GM21723 (cell line): ENCODE measurements around the gene DNAJC18.
"Not testable (repeated sequence)": the region's sequence is repeated elsewhere in the genome, so short reads cannot be mapped to it uniquely, and the experiment has no call there.

ENCODE experiments used
- ATAC-seq: cut with Tn5 transposase; IDR thresholded peaks from one replicate; pipeline ENCODE4 v1.9.1; 2021; ENCODE audit warnings: mild to moderate bottlenecking, moderate library complexity; ENCODE audit not compliant: unreplicated experiment

Gene DNAJC18

DNA sequence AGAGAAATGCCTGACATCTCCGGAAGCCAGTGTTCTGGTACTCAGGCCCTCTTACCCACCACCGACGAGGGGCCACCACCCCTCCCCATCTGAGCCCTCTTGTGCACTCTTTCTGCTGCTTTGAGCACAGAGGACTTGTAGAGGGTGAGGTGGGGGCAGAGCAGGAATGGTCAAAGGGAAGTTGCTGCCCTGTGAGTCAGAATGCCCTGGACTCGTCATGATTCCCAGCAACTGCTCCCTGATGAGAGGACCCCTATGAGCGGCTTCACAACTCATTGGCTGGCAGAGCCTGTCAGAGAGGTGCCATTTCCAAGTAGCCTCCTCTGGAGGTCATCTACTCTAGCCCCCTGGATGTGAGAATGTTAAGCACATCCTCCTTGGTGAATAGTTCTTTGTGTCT, 22.4 kb upstream of the DNAJC18 start:
- no peak for ATAC-seq

DNA sequence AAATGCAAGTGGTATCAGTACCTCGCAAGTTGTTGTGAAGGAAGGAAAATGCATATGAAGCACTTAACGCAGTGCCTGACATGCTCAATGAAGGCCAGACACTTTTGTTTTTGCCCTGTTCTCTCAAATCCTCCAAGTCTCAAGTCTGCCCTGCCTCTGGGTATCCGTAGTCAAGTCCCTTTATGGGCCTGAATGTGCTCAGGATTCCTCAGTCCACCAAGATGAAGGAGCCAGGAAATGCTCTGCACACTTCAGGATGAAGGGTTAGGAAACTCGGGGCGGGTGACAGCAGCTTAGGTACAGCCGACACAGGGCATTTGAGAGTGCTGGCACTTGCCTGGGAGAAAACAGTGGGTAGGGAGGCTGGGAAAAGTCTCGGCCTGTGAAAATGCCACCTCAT, 21.9 kb upstream of the DNAJC18 start:
- no peak for ATAC-seq

DNA sequence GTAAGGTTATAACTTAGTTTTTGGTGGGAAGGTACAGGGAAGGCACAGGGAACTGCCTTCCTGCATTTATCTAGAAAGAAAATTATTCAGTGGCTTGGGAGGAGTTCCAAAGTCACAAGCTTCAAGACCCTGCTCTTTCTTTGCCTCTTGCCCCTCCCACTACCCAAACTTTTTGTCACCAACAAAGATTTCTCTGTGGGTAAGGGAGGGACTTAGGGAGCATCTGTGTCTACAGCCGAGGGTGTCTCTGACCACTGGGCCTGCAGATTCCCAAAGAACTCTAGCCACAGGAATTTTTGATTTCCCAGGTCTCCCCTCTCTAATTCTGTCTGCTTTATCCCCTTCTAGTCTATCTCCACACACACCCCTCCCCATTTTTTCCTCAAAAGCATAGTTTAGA, 21.1 kb upstream of the DNAJC18 start:
- ATAC-seq, result no peak

DNA sequence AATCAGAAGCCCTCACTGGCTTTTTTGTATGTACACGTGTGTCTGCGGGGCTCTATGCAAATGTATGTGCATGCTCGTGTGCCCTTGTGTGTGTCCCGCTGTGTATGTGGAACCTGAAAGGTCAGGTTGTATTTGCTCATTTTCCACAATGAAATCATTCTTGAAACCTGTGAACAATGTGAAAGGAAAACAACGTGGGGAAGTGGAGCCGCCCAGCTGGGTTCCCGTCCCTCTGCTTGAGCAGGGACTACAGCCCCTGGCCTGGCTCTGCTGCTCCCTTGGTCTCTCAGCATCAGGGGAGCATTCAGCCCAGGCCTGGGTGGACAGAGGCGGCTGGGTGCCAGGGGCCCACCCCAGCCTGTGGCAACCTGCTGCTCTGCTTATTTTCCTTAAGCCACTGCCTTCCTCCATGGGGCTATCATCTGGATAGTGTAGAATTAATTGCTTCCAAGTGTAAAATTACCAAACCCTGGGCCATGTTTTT, 20.2 kb upstream of the DNAJC18 start:
- peak; percentile 24 for ATAC-seq

DNA sequence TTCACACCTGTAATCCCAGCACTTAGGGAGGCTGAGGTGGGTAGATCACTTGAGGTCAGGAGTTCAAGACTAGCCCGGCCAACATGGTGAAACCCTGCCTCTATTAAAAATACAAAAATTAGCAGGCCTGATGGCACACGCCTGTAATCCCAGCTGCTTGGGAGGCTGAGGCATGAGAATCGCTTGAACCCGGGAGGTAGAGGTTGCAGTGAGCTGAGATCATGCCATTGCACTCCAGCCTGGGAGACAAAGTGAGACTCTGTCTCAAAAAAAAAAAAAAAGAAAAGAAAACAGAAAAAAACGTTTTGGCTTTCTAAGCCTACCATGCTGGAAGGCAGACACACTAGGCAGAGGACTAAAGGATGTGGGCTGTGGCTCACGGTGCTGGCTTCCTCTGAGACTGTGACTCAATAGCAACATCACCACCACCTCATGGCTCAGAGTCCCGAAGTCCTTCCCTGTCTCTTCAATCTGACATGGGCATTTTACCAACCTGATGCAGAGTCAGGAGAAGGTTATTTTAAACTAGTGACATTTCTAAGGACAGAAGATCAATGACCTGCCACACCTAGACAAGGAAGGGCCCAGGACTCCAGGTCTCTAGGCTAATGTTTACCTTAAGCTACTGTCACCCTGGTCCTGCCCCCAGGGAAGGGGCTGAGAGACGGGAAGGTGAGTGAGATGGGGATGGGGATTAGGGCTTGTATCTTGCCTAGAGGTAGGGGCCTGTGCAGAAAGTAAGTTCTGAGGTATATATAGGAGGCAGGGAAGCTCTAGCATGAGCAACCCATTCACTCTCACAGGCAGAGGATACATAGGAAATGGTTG, 19.5 kb upstream of the DNAJC18 start:
- peak; percentile 67 for ATAC-seq

DNA sequence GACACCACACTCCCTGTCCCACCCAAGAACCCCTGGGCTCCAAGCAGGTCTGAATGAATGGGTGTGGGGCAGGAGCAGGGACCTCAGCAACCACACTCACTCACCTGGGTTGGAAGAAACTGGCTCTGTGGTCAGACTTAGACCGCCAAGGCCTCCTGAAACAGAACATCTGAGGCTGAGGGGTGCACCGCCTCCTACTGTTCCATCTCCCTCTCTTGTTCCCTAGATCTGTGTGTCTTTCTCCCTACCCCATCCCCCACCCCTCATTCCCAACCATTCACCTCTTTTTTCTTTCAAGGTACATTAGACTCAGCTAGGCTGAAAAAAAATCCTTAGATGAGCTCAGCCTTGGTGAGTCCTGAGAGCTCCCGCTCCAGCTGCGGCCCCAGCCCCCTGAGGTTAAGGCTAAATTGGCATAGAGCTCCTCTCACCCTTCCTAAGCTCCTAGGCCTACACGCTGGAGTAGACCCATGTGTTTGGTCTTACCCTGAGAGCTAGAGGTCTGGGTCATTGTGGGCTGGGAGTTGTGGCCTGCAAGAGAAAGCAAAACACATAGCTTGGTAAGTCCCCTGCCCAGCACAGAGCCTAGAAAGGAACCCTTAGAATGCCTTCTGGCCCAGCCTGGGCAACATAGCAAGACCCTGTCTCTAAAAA, 18.5 kb upstream of the DNAJC18 start:
- ATAC-seq, result no peak

DNA sequence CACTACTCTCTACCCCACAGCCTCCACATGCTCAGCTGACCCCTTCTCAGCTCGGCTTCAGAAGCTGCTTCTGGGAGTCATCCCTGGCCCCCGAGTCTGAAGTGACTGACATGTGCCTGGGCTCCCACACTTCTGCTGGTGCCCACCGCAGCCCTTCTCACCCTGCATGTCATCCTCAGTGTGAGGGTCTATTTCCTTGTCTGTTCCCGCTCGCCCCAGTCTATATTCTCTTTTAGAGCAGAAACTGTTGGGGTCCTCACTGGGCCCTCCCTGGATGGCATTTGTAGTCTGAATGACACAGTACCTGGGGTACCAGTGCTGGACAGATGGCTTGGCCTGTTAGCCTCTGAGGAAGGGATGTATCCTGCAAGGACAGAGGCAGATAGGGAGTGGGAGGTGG, 17.9 kb upstream of the DNAJC18 start:
- ATAC-seq, result no peak

DNA sequence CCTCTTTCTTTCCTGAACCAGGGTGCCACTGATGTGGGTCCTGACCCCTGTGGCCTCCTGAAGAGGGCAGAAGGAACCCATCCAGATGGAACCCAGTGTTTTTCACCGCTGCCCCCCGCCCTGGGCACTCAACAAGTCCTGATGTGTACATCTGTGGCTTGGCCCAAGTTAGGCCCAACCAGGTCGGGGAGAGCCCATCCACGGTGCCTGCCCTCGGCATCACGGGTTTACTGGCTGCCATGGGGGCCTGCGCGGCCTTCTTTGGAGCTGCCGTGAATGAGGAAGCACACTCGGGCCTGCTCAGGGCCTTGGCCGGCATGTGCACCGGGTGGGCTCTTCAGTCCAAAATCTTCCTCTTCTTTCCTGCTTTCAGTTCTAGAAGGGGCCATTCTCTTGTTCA, 17.5 kb upstream of the DNAJC18 start:
- ATAC-seq, result no peak

DNA sequence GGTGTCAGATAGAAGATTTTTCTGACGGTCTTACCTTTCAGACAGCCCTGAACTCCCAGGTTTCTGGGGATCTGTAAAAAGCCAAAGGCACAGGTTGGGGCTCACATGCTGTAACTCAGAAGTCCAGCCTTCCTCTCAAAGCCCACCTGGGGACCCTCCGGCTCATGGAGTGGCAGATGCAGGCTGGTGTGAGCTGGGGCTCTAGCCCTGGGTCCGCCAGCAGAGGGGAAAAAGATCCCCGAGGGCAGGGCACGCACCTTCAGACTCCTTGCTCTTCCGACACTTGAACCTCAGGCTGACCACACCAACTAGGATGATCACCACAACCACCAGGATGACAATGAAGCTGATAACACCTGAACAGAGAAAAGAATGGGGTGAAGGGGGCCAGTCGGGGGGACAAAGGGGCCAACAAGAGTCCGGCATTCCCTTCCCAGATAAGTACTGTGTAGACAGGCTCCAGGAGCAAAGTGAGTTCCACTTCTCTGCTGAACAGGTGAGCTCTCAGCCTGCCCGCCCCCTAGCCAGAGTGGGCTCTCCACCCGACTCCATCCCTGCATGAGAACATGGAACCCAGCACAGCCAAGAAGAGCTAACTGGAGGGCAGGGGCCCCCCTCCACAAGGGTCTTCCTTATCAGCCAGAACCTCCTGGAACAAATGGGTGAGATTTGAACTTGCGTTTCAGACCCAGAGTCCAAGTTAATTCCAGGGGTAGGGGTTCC, 15.4 kb upstream of the DNAJC18 start:
- no peak for ATAC-seq

DNA sequence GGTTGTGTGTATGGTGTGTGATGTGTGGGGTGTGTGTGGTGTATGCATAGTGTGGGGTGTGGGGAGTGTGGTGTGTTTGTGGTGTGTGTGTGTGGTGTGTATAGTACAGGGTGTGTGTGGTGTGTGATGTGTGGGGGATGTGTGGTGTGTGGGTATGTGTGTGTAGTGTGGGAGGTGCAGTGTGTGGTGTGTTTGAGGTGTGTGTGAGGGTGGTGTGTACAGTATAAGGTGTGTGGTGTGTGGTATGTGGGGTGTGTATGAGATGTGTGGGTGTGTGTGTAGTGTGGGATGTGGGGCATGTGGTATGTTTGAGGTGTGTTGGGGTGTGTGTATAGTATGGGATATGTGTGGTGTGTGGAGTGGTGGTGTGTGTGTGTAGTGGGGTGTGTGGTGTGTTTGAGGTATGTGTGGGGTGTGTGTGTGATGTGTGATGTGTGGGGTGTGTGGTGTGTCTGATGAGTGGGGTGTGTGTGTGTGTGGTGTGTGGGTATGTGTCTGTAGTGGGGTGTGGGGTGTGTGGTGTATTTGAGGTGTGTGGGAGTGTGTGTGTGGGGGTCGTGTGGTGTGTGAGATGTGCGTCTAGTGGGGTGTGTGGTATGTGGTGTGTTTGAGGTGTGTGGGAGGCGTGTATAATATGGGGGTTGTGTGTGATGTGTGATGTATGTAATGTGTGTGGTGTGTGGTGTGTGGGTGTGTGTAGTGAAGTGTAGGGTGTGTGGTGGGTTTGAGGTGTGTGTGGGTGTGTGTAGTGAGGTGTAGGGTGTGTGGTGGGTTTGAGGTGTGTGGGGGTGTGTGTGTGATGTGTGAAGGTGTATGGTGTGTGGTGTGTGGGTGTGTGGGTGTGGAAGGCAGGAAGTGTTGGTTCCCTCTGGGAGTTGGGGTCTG, 14.6 kb upstream of the DNAJC18 start:
- no peak for ATAC-seq

DNA sequence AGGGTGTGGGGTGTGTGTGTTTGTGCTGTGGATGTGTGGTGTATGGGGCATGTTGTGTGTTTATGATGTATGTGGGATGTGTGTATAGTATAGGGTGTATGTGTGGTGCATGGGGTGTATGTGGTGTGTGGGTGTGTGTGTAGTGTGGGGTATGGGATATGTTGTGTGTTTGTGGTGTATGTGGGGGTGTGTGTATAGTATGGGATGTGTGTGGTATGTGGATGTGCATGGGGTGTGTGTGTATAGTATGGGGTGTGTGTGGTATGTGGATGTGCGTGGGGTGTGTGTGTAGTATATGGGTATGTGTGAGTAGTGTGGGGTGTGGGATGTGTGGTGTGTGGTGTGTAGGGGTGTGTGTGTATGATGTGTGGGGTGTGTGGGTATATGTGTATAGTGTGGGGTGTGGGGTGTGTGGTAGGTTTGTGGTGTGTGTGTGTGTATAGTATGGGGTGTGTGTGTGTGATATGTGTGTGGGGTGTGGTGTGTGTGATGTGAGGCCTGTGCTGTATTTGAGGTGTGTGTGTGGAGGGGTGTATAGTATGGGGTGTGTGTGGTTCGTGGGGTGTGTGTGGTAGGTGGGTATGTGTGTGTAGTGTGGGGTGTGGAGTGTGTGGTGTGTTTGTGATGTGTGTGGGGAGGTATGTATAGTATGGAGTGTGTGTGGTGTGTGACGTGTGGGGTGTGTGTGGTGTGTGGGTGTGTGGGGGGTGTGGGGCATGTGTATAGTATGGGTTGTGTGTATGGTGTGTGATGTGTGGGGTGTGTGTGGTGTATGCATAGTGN, 12.7 kb upstream of the DNAJC18 start:
- no peak for ATAC-seq

DNA sequence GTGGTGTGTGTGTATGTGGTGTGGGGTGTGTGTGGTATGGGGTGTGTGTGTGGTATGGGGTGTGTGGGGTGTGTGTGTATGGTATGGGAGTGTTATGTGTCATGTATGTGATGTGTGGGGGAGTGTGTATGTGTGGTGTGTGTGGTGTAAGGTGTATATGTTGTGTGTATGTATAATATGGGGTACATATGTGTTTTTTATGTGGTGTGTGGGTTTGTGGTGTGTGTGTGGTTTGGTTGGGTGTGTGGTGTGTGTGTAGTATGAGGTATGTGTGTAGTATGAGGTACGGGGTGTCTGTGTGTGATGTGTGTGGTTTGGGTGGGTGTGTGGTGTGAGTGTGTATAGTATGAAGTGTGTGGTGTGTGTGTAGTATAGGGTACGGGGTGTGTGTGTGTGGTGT, 11.9 kb upstream of the DNAJC18 start:
- no peak for ATAC-seq

DNA sequence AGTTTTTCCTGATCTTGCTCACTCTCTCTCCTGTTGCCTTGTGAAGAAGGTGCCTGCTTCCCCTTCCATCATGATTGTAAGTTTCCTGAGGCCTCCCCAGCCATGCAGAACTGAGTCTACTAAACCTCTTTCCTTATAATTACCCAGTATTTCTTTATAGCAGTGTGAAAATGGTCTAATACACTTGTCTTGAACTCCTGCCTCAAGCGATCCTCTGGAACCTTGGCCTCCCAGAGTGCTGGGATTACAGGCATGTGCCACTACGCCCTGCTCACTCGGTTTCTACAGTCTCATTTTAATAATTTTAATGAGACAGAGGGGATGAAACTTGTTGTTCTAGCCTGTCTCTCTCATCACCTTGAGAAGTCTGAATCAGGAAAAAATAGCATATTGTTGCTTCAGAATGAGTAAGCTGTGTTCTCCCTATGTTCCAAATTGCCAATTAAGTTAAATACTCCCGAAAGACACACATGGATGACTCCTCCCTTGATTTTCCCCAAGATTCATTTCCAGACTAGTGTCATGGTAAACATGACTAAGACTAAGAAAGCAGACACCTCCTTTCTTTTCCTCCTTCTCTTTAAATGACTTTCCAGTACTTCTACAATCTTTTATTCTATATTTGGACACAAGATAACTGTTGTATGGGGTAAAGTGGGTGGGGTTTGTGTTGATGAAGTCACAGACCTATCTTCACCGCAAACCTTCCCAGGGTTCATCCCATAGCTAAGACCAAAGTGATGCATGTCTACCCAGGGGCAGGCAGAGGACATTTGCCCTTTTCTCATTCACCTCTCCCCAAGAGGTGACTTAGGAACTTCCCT, 7.8 kb upstream of the DNAJC18 start:
- ATAC-seq, result peak; percentile 68

DNA sequence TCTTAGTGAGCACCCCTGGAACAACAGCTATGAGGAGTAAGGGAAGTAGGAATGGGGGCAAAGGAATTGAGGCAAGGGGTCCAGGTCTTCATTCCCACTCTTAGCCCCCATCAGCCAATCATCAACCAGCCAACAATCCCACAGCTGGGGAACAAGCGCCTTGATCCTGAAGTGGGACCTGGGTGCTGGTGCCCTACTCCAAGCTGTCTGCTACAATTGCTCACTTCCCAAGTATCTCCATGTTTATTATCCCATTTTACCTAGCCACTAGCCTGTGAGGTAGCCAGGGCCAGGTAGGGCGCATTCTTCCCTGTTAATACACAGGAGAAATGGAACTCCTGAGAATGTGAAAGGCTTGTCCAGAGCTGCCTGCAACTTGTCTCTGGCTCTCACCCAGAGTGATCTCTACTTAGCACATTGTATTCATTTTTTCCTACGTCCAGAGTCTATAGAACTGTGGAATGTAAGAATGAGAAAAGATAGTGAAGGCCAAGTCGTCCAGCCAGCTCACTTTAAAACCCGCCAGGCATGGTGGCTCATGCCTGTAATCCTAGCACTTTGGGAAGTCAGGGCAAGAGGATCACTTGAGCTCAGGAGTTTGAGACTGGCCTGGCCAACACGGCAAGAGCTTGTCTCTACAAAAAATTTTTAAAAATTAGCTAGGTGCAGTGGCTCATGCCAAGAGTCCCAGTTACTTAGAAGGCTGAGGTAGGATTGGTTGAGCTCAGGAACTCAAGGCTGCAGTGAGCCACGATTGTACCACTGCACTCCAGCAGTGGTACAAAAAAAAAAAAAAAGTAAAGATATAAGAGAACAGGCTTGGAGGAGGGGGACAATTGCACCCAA, 6.2 kb upstream of the DNAJC18 start:
- no peak for ATAC-seq

DNA sequence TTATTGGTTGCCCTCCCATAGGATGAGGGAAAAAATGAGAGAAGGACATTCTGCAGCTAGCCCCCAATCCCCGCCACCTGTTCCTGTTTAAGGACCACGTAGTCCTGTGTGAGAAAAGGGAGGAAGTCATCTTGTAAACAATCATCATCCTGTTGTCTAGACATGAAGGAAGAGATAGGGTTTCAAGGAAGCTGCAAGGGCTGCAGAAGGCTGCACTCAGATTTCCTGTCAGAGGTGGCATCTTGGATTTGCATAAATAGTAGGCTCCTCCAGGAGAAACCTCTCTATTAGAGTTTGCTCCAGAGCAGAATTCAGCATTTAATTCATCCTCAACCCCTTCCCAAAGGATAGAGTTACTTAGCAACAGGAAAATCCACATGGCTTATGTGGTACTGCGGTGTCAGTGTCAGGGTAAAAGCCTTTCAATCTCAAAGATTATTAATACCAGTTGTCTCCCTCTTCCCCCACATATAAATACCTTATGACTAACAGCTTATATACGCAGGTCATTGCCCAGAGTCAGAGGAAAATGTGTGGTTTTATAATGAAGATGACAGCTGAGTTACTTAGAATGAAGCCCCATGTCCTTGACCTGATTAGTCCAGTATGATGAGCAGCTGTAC, 4.6 kb upstream of the DNAJC18 start:
- no peak for ATAC-seq

DNA sequence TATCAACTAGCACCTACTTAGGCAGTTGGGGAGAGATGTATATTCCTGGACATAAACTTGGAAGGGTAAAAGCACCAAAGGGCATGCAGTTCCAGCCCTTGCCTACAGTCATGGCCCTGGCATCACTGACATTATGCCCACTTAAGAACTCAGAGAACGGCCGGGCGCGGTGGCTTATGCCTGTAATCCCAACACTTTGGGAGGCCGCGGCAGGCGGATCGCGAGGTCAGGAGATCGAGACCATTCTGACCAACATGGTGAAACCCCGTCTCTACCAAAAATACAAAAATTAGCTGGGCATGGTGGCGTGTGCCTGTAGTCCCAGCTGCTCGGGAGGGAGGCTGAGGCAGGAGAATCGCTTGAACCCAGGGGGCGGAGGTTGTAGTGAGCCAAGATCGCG, 1.1 kb upstream of the DNAJC18 start:
- ATAC-seq, result not testable (repeated sequence)

DNA sequence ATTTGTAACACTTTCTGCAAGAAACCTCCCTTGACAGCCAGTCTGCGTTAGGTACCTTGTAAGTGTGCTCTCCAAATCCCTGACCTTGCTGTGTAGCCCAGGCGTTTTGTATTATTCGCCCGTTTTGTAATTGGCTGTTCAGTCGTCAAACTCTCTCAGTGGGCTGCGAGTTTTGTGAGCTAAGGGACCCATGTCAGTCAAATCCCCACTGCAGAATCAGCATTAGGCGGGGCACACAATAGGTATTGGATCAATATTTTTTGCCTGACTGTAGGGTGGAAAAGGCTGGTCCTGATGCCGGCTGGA, 665 bp downstream of the DNAJC18 start:
- no peak for ATAC-seq

DNA sequence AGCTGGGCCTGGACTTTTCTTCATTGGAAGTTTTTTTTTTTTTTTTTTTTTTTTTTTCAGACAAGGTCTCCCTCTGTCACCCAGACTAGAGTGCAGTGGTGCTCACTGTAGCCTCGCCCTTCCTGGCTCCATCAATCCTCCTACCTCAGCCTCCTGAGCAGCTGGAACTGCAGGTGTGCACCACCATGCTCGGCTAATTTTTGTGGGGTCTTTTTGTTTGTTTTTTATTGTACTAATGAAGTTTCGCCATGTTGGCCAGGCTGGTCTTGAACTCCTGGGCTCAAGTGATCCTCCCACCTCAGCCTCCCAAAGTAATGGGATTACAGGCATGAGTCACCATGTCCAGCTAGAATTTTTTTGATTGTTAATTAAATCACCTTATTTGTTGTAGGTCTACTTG, 3.6 kb downstream of the DNAJC18 start:
- ATAC-seq, result no peak
